GM19099 (cell line): Measurements from ENCODE around the gene DUS4L.

Experiments used
- POLR2A ChIP-seq: IDR thresholded peaks from 3 replicates; pipeline ENCODE4 v1.6.1; 2011; ENCODE audit warnings: low read depth; ENCODE audit not compliant: insufficient read length; ENCODE audit errors: extremely low read depth

DUS4L gene, protein sequence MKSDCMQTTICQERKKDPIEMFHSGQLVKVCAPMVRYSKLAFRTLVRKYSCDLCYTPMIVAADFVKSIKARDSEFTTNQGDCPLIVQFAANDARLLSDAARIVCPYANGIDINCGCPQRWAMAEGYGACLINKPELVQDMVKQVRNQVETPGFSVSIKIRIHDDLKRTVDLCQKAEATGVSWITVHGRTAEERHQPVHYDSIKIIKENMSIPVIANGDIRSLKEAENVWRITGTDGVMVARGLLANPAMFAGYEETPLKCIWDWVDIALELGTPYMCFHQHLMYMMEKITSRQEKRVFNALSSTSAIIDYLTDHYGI

DNA sequence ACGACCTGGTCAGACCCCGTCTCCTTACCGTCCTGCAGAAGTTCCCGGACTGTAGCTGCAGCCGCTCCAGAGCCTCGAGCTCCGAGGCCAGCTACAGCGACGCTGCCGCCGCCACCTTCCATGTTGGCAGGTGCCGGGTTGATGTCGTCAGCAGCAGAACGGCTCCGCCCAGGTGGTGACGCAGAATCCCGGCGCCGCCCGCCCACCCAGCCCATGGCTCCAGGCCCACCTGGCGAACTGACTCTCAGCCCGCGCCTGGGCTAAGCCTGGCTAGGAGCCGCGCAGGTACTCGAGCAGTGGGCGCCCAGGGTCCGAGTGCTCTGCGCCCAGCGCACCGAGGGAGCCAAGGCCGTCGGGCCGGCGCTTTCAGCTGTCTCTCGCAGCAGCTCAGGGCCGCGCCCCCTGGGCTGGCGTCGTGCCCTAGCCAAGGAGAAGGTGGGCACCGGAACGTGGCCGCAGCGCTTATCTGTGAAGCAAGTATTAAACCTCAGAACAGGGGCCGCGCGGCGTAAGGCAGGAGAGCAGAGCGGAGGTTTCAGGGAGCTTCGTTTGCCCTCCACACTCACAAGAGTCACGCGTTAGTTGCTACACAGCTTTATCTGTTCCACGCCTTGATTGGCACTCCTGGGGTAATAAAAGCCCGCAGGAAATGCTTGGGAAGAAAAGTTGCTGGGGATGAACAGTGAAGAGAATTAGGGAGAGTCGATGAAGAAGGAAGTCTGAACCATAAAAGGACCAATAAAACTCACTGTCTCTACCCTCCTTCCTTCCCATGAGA, at the start of gene DUS4L, which contains the start of gene COG5:
Gene DUS4L (plus strand): TSS at position 197 of the 778 bp plus-strand sequence. CDS start 3,100 bp downstream, outside the sequence.
Gene COG5 (minus strand): TSS at position 146 of the 778 bp plus-strand sequence. CDS start 24 bp downstream, at position 122.
- TF ChIP-seq POLR2A: peak; percentile 86

GRCh38 chr7:107526672-107527071, 37.1 kb upstream of the DUS4L start:
- TF ChIP-seq POLR2A: no peak

DNA sequence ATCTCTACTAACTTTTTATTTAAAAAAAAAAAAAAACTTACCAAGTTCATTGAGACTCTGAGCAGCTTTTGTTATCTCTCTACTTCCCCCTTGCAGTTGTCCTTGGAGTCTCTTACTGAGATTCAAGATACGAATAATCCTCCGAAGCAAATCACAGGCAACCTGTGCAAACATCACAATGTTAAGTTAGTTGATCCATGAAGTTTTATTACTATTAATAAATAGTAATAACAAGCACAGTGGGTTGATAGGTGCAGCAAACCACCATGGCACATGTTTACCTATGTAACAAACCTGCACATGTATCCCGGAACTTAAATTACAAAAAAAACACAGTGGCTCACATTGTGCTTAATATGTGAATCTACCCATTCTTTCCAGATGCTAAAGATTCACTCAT, 36.6 kb upstream of the DUS4L start:
- no peak for TF ChIP-seq POLR2A

DNA sequence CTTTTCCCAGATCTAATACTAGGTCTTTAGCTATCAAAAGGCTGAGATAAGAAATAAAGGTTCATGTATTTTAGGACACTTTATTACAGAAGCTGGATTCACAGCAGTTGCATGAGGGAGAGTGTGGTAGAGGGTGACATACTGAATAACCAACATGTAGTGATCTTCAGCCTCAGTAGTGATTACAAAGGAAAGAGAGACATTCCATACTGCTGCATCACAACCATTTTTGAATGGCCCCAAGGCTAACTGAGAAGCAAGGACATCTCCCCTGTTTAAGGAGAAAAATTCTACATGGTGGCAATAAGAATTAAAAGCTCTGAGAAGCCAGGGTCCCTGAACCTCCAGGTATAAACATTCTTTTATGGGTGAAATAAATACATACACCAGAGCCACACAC, 35.3 kb upstream of the DUS4L start:
- TF ChIP-seq POLR2A: no peak

- no peak for TF ChIP-seq POLR2A
Observed at GRCh38 chr7:107530751-107531150, 33.0 kb upstream of the DUS4L start.

GRCh38 chr7:107534139-107534538, 29.6 kb upstream of the DUS4L start:
- TF ChIP-seq POLR2A: no peak

GRCh38 chr7:107538001-107538400, 25.8 kb upstream of the DUS4L start:
- no peak for TF ChIP-seq POLR2A

GRCh38 chr7:107543338-107543993, 20.3 kb upstream of the DUS4L start:
- no peak for TF ChIP-seq POLR2A

DNA sequence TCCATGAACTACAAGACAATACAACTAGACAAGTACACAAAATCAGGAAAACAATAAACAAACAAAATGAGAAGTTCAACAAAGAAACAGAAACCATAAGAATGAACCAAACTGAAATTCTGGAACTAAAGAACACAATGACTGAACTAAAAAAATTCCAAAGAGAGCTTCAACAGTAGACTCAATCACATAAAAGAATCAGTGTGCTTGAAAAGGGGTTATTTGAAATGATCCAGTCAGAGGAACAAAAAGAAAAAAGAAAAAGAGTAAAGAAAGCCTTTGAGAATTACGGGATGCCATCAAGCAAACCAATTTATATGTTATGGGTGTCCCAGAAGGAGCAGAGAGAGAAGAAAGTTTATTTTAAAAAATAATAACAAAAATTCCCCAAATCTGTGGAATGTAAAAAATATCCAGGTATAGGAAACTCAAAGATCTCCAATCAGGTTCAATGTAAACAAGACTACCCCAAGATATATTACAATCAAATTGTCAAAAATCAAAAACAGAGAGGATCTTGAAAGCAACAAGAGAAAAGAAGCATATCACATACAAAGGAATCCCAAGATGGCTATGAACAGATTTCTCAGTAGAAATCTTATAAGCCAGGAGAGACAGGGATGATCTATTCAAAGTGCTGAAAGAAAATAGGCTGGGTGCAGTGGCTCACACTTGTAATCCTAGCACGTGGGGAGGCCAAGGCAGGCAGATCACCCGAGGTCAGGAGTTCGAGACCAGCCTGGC, 18.8 kb upstream of the DUS4L start:
- TF ChIP-seq POLR2A: no peak

GRCh38 chr7:107551936-107552335, 11.8 kb upstream of the DUS4L start:
- no peak for TF ChIP-seq POLR2A

GRCh38 chr7:107555893-107556292, 7.9 kb upstream of the DUS4L start:
- TF ChIP-seq POLR2A: no peak

- no peak for TF ChIP-seq POLR2A
Observed at GRCh38 chr7:107559864-107560263, 3.9 kb upstream of the DUS4L start.

- TF ChIP-seq POLR2A: no peak
Observed at GRCh38 chr7:107560898-107561516, 2.8 kb upstream of the DUS4L start.

DNA sequence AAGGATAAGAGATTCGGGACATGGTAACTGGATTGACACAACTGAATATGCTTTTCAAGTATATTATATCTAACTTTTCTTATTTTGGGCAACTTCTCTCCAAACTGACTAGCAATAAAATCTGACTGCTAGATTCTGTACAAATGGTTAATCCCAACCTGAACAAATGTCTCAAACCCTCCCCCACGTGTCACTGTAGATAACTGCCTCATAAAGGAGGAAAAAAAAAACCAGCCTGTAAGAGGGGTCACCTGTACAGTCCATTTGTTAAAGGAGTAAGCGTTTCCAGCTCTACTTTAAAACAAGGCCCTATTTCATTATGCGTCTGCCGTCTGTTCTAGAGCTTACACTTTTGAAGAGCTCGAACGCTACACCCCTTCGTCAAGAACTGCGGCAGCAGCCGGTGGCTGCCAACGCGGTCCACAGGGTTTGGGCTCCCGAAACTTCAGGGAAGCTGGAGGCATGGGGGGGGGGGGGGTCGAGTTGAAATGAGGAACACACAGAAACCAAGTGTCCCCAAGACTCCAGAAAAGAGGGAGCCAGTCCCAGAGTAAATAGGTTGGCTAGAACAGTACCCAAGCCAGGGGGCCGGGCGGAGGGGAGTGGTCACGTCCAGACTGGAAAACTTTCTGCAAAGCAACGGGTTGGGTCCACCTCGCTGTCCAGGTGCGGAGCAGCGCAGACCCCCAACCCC, 543 bp upstream of the DUS4L start:
- TF ChIP-seq POLR2A: no peak
